ENCODE data around the gene ZNF697. TPM values are rescaled to one million over a fixed set of nuclear protein-coding genes. Genes with fewer than 3 reads are reported as not detected.
A peak's percentile ranks its signal among the peaks of the same experiment; 100 is the strongest.
"Not testable (repeated sequence)": the region's sequence is repeated elsewhere in the genome, so short reads cannot be mapped to it uniquely, and the experiment has no call there.

ZNF697 gene
- total RNA-seq, 1 donor from 2014 or later, result 3.0 TPM

DNA sequence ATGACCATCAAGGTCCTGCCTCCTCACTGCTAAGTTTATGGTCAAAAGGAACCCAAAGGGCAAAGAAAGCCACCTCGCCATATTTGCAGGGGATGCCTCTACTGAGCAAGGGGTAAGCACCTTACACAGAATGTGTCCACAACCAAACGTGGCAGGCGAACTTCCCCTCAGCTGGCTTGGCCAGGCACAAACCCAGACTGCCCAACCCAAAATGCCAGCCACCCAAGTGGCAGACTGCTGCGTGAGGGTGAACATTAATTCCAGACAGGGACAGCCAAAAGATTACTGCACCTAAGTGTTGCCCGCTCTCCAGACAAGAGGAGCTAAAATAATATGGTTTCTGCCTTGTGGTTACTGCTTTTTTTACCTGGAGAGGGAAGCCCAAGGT, 16.0 kb downstream of the ZNF697 start:
- DNase-seq (ENCODE audit: low read depth), result no peak

DNA sequence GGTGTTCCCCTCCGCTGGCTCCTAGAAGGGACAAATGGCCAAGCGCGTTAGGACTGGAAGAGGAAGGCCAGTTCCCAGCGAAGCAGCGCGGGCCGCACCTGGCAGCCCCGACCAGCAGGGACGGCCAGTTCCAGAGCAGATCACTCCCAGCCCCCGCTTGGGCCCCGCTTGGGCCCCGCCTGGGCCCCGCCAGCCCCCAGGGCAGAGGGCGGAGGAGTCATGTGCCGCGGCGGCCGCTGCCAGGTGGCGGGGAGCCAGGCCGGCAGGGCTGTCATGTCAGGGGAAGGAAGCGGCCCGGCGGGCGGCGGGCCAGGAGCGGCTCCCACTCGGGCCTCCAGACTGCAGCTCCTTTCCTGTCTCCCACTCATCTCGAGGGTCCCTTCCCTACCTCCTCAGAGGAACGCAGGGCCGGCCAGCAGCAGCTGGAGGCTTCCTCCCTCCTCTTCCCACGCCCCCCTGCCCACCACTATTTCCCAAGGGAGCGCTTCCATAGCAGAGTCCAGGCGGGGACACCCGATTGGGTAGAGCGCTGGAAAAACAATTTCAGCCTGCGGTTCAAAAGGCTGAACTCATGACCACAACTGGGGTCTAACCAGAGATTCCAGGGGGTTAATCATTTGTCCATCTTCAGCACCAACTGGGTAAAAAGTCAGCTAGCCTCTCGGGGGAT, 16.5 kb downstream of the ZNF697 start:
- peak; percentile 89 for DNase-seq (ENCODE audit: low read depth)

DNA sequence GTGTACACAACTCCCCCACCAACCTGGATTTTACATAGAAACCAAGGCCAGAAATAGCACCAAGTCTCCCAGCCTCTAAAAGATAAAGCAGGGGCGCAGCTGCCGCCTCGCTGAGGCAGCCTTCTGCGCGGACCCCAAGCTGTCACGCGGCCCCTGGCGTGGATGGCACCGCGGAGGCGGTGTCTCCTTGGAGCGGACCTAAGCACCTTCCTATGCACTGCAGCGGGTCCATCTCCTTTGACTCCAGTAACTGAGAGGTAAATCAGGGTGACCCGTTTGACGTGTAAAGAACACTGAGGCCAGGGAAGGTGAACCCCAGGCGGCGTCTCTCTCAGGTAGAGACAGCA, 17.0 kb downstream of the ZNF697 start:
- no peak for DNase-seq (ENCODE audit: low read depth)

DNA sequence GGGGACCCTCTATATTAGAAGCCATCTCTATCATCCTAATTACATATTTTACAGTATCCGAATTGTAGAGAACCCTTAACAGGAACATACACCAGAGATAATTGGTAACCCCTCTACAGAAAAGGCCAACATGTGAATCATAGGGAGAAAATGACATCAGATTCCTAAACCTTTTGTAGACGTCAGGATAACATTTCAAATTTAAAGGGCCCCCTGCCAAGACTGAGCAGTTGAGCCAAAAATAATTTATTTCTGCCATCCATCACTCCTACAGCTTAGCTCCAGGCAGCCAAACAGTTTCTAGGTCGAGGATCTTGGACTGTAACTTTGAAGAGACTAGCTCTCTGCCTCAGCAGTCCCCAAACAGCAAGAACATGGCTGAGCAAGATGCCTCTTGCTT, 21.2 kb downstream of the ZNF697 start:
- DNase-seq (ENCODE audit: low read depth), result peak; percentile 33

DNA sequence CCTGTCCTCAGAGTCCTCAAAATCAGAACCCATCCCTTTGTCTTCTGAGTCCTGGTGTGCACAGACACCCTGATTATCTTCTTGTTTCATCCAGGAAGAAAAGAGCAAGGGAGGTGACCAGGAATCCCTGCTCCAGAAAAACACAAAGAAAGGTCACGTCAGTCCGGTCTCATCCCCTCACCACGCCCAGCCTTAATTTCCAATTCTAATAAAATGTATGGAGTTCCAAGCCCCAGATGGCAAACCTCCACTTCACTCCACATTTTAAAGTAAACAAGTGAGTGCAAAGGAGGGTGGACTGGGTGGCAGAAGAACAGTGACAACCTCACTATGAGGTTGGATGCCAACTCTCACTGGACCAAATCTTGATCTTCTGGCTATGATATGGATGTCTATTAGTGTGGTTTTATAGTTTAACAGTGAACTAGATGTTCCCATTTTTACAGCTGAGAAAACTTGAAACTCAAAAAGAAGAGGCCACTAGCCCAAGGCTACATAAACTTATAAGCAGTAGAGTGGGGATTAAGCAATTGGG, 22.0 kb downstream of the ZNF697 start:
- DNase-seq (ENCODE audit: low read depth), result no peak

DNA sequence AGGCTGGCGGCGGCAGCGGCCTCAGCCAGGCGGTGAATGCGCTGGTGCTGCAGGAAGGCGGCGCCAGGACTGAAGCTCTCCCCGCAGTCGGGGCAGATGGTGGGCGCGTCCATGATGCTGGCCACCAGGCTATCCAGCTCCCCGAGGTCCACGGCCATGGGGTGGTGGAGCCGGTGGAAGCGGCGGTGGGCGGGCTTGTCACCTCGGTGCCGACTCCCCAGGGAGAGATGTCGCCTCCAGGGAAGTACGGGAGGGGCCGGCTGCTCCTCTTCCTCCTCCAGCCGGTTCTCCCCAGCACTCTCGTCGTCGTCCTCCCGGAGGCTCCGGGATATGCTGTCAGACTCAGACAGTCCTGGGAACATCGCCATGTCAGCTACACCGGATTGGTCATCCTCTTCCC, 24.4 kb downstream of the ZNF697 start:
- no peak for DNase-seq (ENCODE audit: low read depth)

DNA sequence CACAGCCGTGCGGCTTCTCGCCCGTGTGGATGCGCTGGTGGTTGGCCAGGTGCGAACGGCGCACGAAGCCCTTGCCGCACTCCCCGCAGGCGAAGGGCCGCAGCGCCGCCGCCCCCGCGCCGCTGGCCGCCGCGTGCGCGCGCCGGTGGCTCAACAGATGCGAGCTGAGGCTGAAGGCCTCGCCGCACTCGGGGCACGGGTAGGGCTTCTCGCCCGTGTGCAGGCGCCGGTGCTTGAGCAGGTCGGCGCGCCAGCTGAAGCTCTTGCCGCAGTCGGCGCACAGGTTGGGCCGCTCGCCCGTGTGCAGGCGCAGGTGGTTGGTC, 24.9 kb downstream of the ZNF697 start:
- no peak for DNase-seq (ENCODE audit: low read depth)

DNA sequence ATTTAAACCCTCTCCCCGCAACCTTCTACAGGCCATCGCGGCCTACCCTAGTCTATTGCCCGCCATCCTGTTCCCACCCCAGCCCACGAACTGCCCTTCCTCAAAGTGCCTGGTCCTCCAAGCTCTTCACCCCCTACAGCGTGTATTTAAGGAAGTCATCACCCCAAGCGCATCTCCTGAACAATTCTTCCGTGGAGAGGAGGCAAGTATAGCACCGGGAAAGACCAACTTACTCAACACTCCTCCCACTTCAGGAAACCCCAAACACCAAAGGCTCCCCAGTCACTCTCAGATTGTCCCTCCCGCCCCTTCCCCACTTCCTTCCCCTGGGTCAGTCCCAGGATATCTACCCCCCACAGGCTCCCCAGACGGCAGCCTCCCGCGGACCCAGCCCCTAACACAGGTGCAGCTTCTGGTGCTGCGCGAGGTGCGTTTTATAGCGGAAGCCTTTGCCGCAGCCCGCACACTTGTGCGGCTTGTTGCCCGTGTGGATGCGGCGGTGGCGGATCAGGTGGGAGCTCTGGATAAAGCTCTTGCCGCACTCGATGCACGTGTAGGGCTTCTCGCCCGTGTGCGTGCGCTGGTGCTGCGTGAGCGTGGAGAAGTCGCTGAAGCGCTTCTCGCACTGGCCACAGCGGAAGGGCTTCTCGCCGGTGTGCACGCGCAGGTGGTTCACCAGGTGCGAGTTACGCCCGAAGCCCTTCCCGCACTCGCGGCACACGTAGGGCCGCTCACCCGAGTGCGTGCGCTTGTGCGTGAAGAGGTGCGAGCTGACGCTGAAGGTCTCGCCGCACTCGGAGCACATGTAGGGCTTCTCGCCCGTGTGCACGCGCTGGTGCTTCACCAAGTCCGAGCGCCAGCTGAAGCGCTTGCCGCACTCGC, 25.5 kb downstream of the ZNF697 start:
- DNase-seq (ENCODE audit: low read depth), result no peak

DNA sequence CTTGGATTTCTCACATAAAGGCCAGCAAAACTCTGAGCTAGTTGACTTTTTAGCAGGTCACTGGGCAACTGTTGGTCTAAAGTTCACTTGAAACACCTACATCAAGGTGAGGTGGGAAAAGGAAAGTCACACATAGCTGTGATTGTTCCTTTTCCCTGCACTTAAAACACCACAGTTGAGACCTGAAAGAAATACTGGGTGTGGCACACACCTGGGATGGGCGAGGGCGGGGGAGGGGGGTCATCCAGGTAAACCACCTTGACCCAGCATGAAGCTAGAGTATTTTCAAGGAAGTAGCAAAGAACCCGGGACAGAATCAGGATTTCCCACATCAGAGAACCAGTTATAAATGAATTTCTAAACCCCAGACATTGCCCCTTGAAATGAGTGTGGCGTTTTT, 26.4 kb downstream of the ZNF697 start:
- DNase-seq (ENCODE audit: low read depth), result no peak

DNA sequence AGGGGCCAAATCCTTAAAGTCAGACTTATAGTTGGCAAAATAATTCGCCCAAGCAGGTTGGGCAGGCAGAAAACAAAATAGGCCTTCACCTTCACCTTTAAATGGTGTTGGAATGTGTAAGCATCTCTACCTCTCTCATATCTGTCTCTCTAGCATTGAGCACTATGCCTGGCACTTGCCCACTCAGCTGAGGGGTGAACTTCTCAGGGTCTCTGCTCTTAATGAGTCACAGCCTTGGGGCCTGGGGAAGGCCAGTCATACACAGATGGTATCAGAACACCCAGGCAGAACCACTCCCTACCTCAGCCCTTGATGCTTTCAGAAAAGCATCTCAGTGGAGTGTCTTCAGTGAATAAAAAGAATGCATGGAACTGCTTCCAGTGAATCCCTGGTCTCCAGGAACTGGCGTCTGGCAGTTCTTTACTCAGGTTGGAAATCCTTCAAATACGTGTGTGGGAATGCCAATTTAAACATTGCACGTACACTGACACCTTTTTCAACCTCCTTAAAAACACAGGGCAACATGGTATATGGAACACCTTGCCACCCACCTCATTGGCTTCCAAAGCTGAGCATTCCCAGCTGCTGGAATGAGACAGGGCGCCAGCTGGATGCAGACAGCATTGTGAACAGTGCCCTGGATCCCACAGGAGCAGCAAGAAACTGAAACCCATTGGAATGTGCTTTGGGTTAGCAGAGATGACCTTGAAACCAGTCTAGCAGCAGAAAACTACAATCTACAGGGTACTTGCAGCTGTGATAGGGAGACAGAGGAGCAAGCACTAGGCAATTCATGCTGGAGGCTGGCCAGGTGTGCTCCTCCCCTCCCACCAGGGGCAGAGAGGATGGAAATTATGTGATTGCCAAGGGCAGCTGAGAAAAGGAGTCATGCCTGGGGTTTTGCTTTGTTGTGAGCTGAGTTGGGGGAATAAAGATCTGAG, 30.0 kb downstream of the ZNF697 start:
- peak; percentile 81 for DNase-seq (ENCODE audit: low read depth)

DNA sequence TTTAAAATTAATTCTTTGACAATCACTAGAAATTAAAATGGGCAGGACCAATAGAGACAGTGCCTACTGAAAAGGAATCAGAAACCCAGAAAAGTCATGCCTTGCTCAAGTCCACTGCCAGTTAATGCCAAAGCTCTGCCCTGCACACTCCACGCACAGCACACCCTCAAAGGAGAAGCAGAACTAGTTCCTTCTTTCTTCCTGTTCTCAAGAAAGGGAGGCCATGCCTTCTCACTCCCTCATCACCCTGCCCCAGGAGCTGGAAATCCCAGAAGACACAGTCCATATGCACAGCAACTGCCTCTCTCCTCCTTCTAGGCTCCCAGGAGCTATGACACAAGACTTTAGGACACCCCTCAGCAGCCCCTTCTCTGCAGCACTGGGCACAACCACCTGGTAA, 31.3 kb downstream of the ZNF697 start:
- DNase-seq (ENCODE audit: low read depth), result not testable (repeated sequence)

DNA sequence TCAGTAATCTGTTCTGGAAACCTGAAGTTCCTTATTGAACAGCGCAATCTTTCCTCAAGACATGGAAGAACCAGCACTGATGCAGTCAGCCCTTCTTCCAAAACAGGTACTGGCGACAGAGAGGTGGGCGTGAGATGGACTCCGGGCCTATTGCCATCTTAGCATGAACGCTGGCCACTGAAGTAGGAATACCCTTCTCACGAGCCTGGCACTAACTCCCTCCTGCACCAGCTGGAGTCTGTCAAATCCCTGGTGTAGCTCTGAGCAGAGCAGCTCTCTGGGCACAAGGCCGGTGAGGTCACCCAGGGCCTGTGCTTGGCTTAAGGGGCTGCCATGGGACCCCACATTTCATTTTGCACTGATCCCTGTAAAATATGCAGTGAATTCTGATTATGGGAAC, 33.0 kb downstream of the ZNF697 start:
- DNase-seq (ENCODE audit: low read depth), result not testable (repeated sequence)

DNA sequence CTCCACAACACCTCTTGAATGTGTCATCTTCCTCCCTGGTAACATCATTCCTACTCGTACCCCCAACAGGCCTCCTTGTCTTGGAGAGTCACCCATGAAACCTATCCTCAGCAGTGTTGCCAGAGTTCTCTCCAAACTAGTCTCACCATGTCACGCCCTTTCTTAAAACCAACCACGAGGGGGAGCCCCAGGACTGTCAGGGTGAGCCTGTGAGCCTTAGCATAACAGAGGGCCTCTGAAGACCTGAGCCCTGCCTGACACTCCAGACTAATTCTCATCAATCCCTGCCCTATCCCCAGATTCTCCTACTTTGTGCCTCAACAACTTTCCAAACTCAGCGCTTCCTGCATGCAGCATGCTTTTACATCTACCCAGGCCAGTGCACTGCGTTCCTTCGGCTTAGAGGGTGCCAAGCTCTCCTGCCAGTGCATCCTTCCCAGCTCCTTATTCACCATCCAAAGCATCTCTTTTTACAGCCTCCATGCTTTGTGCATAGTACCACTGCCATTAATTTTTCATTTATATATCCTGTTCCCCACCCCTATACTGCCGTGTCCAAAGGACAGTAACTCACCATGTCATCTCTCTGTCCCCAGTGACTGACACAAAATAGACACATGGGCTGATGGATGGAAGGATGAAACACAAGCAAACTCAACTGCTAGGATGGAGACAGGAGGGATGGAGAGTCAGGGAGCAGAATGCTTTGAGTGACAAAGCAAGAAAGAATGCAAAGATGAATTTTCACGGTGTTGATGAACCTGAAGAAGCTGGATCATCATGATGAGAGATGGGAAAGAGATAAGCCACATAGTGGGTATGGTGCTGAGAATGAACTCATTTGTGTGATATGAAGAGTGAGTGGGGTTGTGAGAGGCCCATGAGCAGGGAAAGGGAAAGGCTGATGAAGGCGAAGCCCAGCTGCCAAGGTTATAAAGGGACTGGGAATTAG, 34.0 kb downstream of the ZNF697 start:
- DNase-seq (ENCODE audit: low read depth), result peak; percentile 91

DNA sequence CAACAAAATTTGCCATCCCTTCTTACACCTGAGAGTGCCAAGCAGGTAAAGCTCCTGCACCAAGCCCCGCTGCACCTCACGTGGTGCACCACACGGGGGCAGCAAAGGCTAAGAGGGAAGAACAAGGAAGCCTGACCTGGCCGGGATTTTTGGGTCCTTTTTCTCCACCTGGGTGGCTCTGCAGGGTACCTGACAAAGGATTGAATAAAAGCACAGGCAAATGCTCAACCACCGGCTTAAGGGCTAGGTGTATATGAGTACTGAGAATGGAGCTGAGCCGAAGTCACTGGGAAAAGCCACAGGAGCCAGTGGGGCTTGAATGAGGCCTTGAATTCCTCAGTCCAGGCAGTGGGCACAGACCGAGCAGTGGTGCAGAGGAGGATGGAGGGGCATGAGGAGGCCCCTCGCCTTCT, 36.4 kb downstream of the ZNF697 start:
- peak; percentile 49 for DNase-seq (ENCODE audit: low read depth)

DNA sequence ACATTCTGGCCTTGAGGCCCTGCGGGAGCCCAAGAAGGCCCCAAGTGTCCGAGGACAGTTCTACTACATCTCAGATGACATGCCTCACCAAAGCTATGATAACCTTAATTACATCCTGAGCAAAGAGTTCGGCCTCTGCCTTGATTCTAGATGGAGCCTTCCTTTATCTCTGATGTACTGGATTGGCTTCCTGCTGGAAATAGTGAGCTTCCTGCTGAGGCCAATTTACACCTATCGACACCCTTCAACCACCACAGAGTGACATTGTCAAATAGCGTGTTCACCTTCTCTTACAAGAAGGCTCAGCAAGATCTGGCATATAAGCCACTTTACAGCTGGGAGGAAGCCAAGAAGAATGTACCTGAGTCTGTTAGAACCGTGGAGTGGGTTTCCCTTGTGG, 39.2 kb downstream of the ZNF697 start:
- not testable (repeated sequence) for DNase-seq (ENCODE audit: low read depth)

DNA sequence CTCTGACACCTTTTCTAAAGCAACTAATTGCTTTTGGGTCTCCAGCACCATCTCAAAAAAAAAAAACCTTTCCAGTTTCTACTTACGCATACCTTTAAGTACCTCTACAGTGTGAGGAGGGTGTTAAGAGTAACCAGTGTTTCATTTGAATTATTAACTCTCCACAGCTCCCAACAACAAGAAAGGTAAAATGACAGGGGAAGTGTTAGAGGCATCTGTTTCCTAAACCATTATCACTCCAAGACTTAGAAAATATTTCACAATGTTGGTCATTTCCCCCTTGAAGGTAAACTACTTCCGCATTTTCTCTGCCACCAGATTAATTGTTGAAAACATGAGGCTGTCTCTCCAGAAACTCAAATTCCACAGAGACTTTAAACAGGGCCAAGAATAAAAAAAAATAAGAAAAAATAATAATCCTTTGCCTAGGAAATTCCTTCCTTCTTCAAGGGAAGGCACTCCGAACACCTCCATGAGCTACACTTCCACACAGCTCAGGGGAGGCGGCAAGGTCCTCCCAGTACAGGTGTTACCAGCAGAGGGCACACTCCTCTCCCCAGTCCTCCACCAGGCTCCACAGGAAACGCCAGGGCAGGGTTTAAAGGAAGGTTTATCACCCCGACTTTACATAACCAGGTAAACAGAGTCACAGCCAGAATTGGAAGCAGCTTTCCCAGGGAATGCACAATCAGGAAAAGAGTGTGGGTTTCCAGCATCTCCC, 40.8 kb downstream of the ZNF697 start:
- not testable (repeated sequence) for DNase-seq (ENCODE audit: low read depth)

DNA sequence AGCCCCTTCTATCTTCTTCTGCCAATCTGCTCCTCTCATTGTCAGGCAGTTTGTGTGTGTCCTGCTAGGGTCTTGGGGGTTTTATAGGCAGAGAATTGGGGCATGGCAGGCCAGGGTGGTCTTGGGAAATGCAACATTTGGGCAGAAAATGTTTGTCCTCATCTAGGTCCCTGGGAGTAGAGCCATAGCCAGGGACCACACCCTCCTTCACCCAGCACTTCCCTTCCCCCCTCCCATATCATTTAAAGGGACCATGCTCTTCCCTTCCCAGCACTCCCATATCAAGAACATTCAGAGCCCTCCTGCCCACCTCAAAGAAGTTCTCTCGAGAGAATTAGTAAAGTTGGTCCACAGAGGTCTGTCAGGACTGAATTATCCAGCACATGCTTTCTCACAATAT, 41.7 kb downstream of the ZNF697 start:
- DNase-seq (ENCODE audit: low read depth), result no peak

DNA sequence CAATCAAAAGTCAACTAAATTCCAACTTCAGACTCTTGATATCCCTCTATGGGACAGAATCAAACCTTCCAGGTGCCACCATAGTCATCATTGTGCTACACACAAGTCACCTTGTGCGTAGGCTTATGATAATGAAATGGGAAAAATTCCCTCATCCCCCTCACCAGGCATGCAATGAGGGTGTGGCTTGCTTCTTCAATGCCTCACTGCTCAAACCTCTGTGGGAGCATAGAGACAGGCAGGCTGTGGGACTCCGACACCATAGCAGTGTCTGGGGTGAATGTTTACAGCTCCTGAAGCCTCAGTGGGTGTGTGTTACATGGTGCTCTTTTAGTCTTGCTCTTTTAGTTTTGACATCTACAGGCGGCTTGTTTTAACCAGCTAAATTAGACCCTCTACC, 42.4 kb downstream of the ZNF697 start:
- DNase-seq (ENCODE audit: low read depth), result no peak

DNA sequence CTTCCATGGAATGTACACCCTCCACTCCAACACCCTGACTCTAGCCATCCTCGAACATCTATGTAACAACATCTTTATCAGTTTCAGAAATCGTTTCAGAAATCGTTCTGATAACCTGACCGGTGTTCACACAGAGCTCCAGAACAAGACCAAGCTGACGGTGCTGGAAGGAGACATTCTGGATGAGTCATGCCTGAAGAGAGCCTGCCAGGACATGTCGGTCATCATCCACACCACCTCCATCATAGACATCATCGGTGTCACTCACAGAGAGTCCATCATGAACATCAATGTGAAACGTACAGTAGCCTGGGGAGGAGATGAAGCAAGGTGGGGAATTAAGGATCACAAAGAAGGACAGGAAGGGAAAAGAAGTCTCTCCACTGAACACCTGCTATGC, 43.0 kb downstream of the ZNF697 start:
- not testable (repeated sequence) for DNase-seq (ENCODE audit: low read depth)

DNA sequence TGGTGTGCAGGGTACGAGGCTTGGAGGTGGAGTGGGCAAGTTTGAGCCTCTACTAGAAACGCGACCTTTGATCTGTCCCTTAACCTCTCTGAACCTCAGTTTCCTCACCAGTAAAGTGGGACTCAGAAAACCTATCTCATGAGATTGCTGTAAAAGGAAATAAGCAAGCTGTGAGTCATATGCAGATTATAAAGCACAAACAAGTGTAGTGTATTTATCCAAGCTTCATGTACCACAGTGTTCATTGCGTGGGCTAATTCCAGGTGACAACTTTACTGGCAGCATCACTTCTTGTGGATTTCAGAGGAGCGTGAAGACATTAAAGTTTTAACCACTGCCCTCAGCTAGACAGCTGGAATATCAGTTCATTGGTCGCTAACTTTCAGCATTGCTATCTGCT, 44.4 kb downstream of the ZNF697 start:
- DNase-seq (ENCODE audit: low read depth), result no peak

Measured in myocyte (in vitro differentiated cells).